Tibial nerve (tissue), 3 donors: ENCODE results near the gene PRR30.

Experiments used
- CTCF ChIP-seq, 5 experiments: fragments of 200-600 bp in 3 of 5; fragments of 450-650 bp in 2 of 5; sonication (generic) in 3 of 5; IDR thresholded peaks; one replicate each; pipeline ENCODE4 v1.5.1; 2016 to 2019; ENCODE audit warnings: antibody characterized with exemption in 5 of 5, mild to moderate bottlenecking in 3 of 5, moderate library complexity in 2 of 5
- POLR2A ChIP-seq, 2 donors: fragments of 450-650 bp; IDR thresholded peaks; one replicate each; pipeline ENCODE4 v1.6.1; 2017; ENCODE audit warnings: antibody characterized with exemption in 2 of 2, mild to moderate bottlenecking in 2 of 2, moderate library complexity in 2 of 2

DNA sequence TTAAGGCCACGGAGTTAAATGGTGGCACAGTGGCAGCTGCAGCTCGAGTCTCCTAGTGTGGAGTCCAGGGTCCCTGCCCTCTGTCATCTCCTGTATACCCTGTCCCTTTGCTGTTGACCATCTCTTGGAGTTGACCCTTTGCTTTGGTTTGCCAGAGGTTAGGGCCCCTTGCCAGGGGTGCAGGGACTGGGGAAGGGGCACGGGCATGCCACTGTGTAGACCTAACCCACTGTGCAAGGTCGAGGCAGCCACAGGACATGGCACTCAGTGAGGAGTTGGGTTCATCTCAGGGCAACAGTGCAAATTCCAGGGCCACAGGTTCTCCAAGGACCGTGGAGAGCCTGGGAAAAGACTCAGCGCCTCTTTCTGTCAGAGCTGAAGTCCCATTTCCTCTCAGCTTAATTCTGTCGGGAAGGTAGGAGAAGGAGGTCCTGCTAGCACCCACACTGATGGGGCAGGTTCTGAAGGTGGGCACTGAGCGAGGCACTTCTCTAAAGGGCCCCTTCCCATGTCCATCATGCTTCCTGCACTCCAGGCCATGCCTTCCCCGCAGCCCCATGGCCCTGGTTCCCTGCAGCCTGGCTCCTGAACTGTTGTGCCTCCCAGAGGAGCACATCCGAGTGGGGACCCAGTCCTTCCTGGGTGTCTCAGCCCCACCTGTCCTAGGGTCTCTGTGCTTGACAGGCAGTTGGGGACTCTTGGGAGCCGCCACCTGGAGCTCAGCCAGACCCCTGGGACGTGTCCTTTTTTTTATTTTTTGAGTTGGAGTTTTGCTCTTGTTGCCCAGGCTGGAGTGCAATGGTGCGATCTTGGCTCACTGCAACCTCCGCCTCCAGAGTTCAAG lies 49.9 kb downstream of the PRR30 start:
- TF ChIP-seq CTCF (IDR thresholded peaks at IDR 0.05) = no peak
- no peak for TF ChIP-seq POLR2A (IDR thresholded peaks at IDR 0.05)
